Measurements from ENCODE around the gene GYG1.

- no peak for TF ChIP-seq SUZ12 (IDR thresholded peaks at IDR 0.05)
- no peak for TF ChIP-seq ELF4 (IDR thresholded peaks at IDR 0.05)
- TF ChIP-seq FOXM1 (IDR thresholded peaks at IDR 0.05; ENCODE audit: borderline replicate concordance): no peak
- no peak for TF ChIP-seq BHLHE40 (IDR thresholded peaks at IDR 0.05; ENCODE audit: borderline replicate concordance)
- TF ChIP-seq L3MBTL2 (conservative IDR thresholded peaks at IDR 0.05): no peak
- TF ChIP-seq NFRKB (IDR thresholded peaks at IDR 0.05): no peak
- TF ChIP-seq SP1 (IDR thresholded peaks at IDR 0.05): no peak
- TF ChIP-seq FOXA1 (IDR thresholded peaks at IDR 0.05): no peak
- TF ChIP-seq TARDBP (IDR thresholded peaks at IDR 0.05): no peak
- no peak for TF ChIP-seq HDGF (IDR thresholded peaks at IDR 0.05; ENCODE audit: borderline replicate concordance)
Observed at GRCh38 chr3:149020196-149020838, 29.0 kb downstream of the GYG1 start.
